Activated B cell treated with CpG ODN at 0.5 μM for 24 hours (primary cell): Measurements from ENCODE around the gene NEK2. TPM values are rescaled to one million over a fixed set of nuclear protein-coding genes. Genes with fewer than 3 reads are reported as not detected.

ENCODE experiments used
- ATAC-seq: fragments of 200-7000 bp; cut with Tn5 transposase; one replicate; pipeline ENCODE4 v1.10.0; 2021; ENCODE audit warnings: low read depth, mild to moderate bottlenecking, moderate library complexity
- CTCF ChIA-PET: fragments of 350-600 bp; sonication (Branson Sonifier 250); formaldehyde crosslinking; loops from one replicate; lab custom pipeline; 2021; ENCODE audit warnings: antibody characterized with exemption; lab: Charles Lee
- POLR2A ChIA-PET: fragments of 350-600 bp; sonication (Branson Sonifier 250); formaldehyde crosslinking; loops from one replicate; lab custom pipeline; 2021; ENCODE audit warnings: antibody characterized with exemption; lab: Charles Lee
- DNase-seq: peaks from one replicate; pipeline ENCODE4 v3.0.0; 2022
- H3K27ac Mint-ChIP-seq: one replicate; pipeline ENCODE4 v1.8.0; 2020; ENCODE audit warnings: mixed read lengths
- H3K27me3 Mint-ChIP-seq: one replicate; pipeline ENCODE4 v1.8.0; 2021; ENCODE audit warnings: mixed read lengths
- H3K36me3 Mint-ChIP-seq: one replicate; pipeline ENCODE4 v1.8.0; 2021; ENCODE audit warnings: low read depth, mixed read lengths
- H3K4me1 Mint-ChIP-seq: one replicate; pipeline ENCODE4 v1.8.0; 2021; ENCODE audit warnings: mixed read lengths
- H3K4me3 Mint-ChIP-seq: one replicate; pipeline ENCODE4 v1.8.0; 2020; ENCODE audit warnings: mild to moderate bottlenecking, mixed read lengths
- H3K9me3 Mint-ChIP-seq: one replicate; pipeline ENCODE4 v1.8.0; 2020; ENCODE audit warnings: mixed read lengths
- CTCF ChIP-seq: fragments of 200-600 bp; IDR thresholded peaks from one replicate; pipeline ENCODE4 v1.8.0; 2022; ENCODE audit warnings: antibody characterized with exemption, mild to moderate bottlenecking
- intact Hi-C: fragments of 100-400 bp; cut with micrococcal nuclease; formaldehyde crosslinking; loops from one replicate; pipeline ENCODE4 v1.15.1; 2024
- total RNA-seq: library from RNA; stranded (reverse); gene quantifications from 2 replicates; pipeline ENCODE4 v1.2.3, GENCODE V29; 2022

NEK2 gene
- total RNA-seq, 1 donor from 2014 or later = 0.35 TPM

DNA sequence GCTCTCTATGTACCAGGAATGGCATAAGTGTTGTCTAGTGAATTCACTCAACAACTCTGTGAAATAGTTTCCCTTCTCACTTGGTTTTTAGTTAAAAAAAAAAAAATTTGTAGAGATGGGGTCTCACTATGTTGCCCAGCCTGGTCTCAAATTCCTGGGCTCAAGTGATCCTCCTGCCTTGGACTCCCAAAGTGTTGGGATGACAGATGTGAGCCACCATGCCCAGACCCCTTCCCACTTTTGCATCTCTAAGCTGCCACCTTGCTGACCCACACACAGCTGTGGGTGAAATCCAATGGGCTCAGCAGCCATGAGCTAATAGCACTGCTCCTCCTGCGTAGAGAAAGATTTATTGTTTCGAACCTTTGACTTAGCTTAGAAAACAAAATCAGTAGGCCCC is 33.5 kb downstream of the NEK2 start:
- no peak for ATAC-seq
- Mint-ChIP-seq H3K9me3 (no peaks in the 10 kb centered on the region), H3K27ac (no peak overlapping the region), H3K36me3 (no peaks in the 10 kb centered on the region), H3K4me1 (no peaks in the 10 kb centered on the region), H3K4me3 (no peak overlapping the region), H3K27me3 (peaks cover 10% of the 10 kb centered on the region)
- intact Hi-C loops = no loop called here
- DNase-seq = no peak
- no peak for TF ChIP-seq CTCF
- ChIA-PET POLR2A (no interaction called here), CTCF (no interaction called here)

- ChIA-PET POLR2A (no interaction called here), CTCF (interaction anchor here (1.2 kb wide), 1 partner anchor 12 kb away, joined by 4 read pairs; no protein-coding TSS in a partner anchor)
- Mint-ChIP-seq H3K9me3 (no peaks in the 10 kb centered on the region), H3K36me3 (no peaks in the 10 kb centered on the region), H3K4me3 (no peak overlapping the region), H3K4me1 (no peaks in the 10 kb centered on the region), H3K27ac (no peak overlapping the region), H3K27me3 (peaks cover 10% of the 10 kb centered on the region)
- intact Hi-C loops = no loop called here
- DNase-seq = no peak
- TF ChIP-seq CTCF = no peak
- ATAC-seq = no peak
These were observed 34.2 kb downstream of the NEK2 start for GRCh38 chr1:211641044-211641800.

DNA sequence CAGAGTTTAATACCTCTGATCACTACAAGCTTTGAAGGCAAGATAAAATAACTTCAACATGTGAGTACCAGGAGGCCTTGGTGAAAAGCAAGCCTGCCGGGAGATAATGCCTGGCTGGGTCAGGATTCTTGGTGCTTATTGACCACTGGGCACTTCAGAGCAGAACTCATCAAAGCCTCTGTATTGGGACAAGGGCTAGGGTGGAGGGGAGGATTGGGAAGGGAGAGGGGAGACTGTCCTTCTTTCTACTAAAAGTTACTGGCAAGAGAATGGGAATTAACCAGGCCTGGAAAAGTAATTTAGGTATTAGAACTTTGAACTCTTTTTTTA is 35.2 kb downstream of the NEK2 start:
- Mint-ChIP-seq H3K27me3 (peaks cover 10% of the 10 kb centered on the region), H3K4me1 (no peaks in the 10 kb centered on the region), H3K9me3 (no peaks in the 10 kb centered on the region), H3K27ac (no peak overlapping the region), H3K4me3 (no peak overlapping the region), H3K36me3 (no peaks in the 10 kb centered on the region)
- no peak for ATAC-seq
- TF ChIP-seq CTCF = no peak
- ChIA-PET CTCF (interaction anchor here (1.2 kb wide), 1 partner anchor 13 kb away, joined by 4 read pairs; no protein-coding TSS in a partner anchor), POLR2A (no interaction called here)
- no peak for DNase-seq
- intact Hi-C loops = no loop called here

- no peaks in the 10 kb centered on the region for H3K4me1 Mint-ChIP-seq
- intact Hi-C loops = no loop called here
- TF ChIP-seq CTCF = no peak
- peaks cover 10% of the 10 kb centered on the region for H3K27me3 Mint-ChIP-seq
- ChIA-PET POLR2A (no interaction called here), CTCF (interaction anchor here (1.2 kb wide), 1 partner anchor 14 kb away, joined by 4 read pairs; no protein-coding TSS in a partner anchor)
- no peak overlapping the region for H3K4me3 Mint-ChIP-seq
- no peak overlapping the region for H3K27ac Mint-ChIP-seq
- ATAC-seq (no peak), DNase-seq (no peak)
- H3K36me3 Mint-ChIP-seq = no peaks in the 10 kb centered on the region
- H3K9me3 Mint-ChIP-seq = no peaks in the 10 kb centered on the region
These were observed 35.7 kb downstream of the NEK2 start for GRCh38 chr1:211639475-211640300.

- Mint-ChIP-seq H3K36me3 (no peaks in the 10 kb centered on the region), H3K9me3 (no peaks in the 10 kb centered on the region), H3K27ac (no peak overlapping the region), H3K4me1 (no peaks in the 10 kb centered on the region), H3K27me3 (peaks cover 10% of the 10 kb centered on the region), H3K4me3 (no peak overlapping the region)
- no peak for TF ChIP-seq CTCF
- ChIA-PET POLR2A (no interaction called here), CTCF (no interaction called here)
- intact Hi-C loops = no loop called here
- no peak for ATAC-seq
- DNase-seq = no peak
These were observed 36.7 kb downstream of the NEK2 start for GRCh38 chr1:211638689-211639101.
